HepG2 (cell line): Measurements from ENCODE around the gene MS4A15.

Experiments
- HINFP ChIP-seq: sonication (generic); formaldehyde crosslinking; IDR thresholded peaks from 2 replicates; pipeline ENCODE4 v1.4.0; 2020; ENCODE audit warnings: low read depth, mild to moderate bottlenecking, missing genetic modification reagents
- HOMEZ ChIP-seq: IDR thresholded peaks from 2 replicates; pipeline ENCODE4 v1.6.1; 2016; ENCODE audit warnings: low read depth
- POLR2A ChIP-seq, 2 experiments: IDR thresholded peaks; 2 replicates each; pipeline ENCODE4 v1.6.1; 2011; ENCODE audit warnings: low read depth in 2 of 2, low read length in 2 of 2, mild to moderate bottlenecking in 1 of 2, moderate library complexity in 1 of 2; ENCODE audit not compliant: insufficient read depth in 1 of 2
- RFX3 ChIP-seq: IDR thresholded peaks from 2 replicates; pipeline ENCODE4 v1.6.1; 2016; ENCODE audit warnings: missing biosample characterization, missing genetic modification reagents
- SATB2 ChIP-seq: sonication (generic); formaldehyde crosslinking; IDR thresholded peaks from 2 replicates; pipeline ENCODE4 v1.5.0; 2020; ENCODE audit warnings: missing genetic modification reagents
- SIN3A ChIP-seq: IDR thresholded peaks from 2 replicates; pipeline ENCODE4 v1.6.1; 2011; ENCODE audit warnings: low read depth, mild to moderate bottlenecking, control low read depth, low read length, borderline replicate concordance
- ZNF329 ChIP-seq: sonication (generic); formaldehyde crosslinking; IDR thresholded peaks from 2 replicates; pipeline ENCODE4 v1.9.0; 2021; ENCODE audit warnings: low read depth, mild to moderate bottlenecking, missing genetic modification reagents
- TF ChIP-seq, protein P1 (sequence below): sonication (generic); formaldehyde crosslinking; IDR thresholded peaks from 2 replicates; pipeline ENCODE4 v1.5.0; 2020; ENCODE audit warnings: mild to moderate bottlenecking, missing genetic modification reagents, moderate library complexity
- TF ChIP-seq, protein P2 (sequence below), 2 experiments: IDR thresholded peaks; 2 replicates each; pipeline ENCODE4 v1.6.1; 2011 to 2012; ENCODE audit warnings: low read length in 2 of 2, borderline replicate concordance in 1 of 2, low read depth in 1 of 2, mild to moderate bottlenecking in 1 of 2, moderate library complexity in 1 of 2

DNA sequence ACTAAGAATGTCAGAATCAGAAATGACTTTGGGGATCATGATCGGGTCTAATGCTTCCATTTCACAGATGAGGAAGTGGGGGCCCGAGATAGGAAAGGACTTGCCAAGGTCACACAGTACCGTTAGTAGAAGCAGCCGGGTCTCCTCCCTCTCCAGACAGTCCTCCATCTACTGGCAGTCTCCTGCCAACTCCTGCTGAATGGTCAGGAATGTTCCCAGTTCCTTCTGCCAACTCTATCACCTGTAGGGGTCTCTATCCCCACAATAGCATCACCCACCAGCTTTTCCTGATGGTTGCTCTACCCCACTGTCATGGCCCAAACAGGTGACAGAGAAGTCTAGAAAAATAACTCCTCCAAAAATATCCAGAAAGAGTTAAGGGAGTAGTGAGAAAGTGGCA is 61.4 kb downstream of the MS4A15 start:
- TF ChIP-seq RFX3 (CRISPR knock-in tag) (no peak), SATB2 (CRISPR knock-in tag) (no peak), POLR2A (IDR thresholded peaks at IDR 0.05; ENCODE audit: insufficient read depth in 1 of 2, low read depth in 2 of 2, low read length in 2 of 2) (no peak), SIN3A (no peak), ZNF329 (CRISPR knock-in tag) (no peak), HINFP (CRISPR knock-in tag) (no peak), HOMEZ (CRISPR knock-in tag) (no peak)
- TF ChIP-seq, protein P1, sequence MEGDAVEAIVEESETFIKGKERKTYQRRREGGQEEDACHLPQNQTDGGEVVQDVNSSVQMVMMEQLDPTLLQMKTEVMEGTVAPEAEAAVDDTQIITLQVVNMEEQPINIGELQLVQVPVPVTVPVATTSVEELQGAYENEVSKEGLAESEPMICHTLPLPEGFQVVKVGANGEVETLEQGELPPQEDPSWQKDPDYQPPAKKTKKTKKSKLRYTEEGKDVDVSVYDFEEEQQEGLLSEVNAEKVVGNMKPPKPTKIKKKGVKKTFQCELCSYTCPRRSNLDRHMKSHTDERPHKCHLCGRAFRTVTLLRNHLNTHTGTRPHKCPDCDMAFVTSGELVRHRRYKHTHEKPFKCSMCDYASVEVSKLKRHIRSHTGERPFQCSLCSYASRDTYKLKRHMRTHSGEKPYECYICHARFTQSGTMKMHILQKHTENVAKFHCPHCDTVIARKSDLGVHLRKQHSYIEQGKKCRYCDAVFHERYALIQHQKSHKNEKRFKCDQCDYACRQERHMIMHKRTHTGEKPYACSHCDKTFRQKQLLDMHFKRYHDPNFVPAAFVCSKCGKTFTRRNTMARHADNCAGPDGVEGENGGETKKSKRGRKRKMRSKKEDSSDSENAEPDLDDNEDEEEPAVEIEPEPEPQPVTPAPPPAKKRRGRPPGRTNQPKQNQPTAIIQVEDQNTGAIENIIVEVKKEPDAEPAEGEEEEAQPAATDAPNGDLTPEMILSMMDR (CRISPR knock-in tag): no peak
- TF ChIP-seq, protein P2, sequence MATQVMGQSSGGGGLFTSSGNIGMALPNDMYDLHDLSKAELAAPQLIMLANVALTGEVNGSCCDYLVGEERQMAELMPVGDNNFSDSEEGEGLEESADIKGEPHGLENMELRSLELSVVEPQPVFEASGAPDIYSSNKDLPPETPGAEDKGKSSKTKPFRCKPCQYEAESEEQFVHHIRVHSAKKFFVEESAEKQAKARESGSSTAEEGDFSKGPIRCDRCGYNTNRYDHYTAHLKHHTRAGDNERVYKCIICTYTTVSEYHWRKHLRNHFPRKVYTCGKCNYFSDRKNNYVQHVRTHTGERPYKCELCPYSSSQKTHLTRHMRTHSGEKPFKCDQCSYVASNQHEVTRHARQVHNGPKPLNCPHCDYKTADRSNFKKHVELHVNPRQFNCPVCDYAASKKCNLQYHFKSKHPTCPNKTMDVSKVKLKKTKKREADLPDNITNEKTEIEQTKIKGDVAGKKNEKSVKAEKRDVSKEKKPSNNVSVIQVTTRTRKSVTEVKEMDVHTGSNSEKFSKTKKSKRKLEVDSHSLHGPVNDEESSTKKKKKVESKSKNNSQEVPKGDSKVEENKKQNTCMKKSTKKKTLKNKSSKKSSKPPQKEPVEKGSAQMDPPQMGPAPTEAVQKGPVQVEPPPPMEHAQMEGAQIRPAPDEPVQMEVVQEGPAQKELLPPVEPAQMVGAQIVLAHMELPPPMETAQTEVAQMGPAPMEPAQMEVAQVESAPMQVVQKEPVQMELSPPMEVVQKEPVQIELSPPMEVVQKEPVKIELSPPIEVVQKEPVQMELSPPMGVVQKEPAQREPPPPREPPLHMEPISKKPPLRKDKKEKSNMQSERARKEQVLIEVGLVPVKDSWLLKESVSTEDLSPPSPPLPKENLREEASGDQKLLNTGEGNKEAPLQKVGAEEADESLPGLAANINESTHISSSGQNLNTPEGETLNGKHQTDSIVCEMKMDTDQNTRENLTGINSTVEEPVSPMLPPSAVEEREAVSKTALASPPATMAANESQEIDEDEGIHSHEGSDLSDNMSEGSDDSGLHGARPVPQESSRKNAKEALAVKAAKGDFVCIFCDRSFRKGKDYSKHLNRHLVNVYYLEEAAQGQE (IDR thresholded peaks at IDR 0.05; ENCODE audit: borderline replicate concordance in 1 of 2, low read depth in 1 of 2, low read length in 2 of 2): no peak
